ENCODE data around the gene SNAPIN. TPM values are rescaled to one million over a fixed set of nuclear protein-coding genes. Genes with fewer than 3 reads are reported as not detected.
"Not testable (repeated sequence)": the region's sequence is repeated elsewhere in the genome, so short reads cannot be mapped to it uniquely, and the experiment has no call there.

The SNAPIN gene
- polyA plus RNA-seq, 3 donors from 2014 or later, result 95.8 to 106 (median 96.0) TPM

GRCh38 chr1:153662269-153662668 lies 3.8 kb downstream of the SNAPIN start:
- no peak overlapping the region for H3K4me3 Mint-ChIP-seq
- H3K27ac Mint-ChIP-seq, result peak overlapping the region in 2 of 6 donors; percentile 48 to 55
- H3K4me1 Mint-ChIP-seq, result peaks cover 16 to 29% of the 10 kb centered on the region in 2 donors
- peaks cover 19 to 37% (median 28%) of the 10 kb centered on the region in 3 donors for H3K36me3 Mint-ChIP-seq
- DNase-seq, result no peak
- H3K9me3 Mint-ChIP-seq, result no peaks in the 10 kb centered on the region
- H3K27me3 Mint-ChIP-seq (ENCODE audit: low read depth in 3 of 3), result peaks cover 0 to 2% (median 0%) of the 10 kb centered on the region in 3 donors

DNA sequence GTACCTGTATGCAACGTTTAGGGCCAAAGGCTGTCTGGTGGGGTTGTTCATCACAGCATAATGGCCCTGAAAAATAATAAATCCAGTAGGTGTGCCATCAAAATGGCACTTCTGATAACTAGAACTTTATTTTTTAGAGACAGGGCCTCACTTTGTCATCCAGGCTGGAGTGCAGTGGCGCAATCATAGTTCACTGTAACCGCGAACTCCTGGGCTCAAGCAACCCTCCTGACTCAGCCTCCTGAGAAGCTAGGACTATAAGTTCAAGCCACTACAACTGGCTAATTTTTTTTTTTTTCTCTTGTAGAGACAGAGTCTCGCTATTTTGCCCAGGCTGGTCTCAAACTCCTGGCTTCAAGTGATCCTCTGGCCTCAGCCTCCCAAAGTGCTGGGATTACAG lies 4.7 kb downstream of the SNAPIN start:
- Mint-ChIP-seq H3K9me3 (no peaks in the 10 kb centered on the region), H3K27me3 (ENCODE audit: low read depth in 3 of 3) (peaks cover 0 to 2% (median 1%) of the 10 kb centered on the region in 3 donors), H3K27ac (no peak overlapping the region), H3K4me1 (peaks cover 16 to 35% of the 10 kb centered on the region in 2 donors), H3K36me3 (peaks cover 27 to 47% (median 38%) of the 10 kb centered on the region in 3 donors), H3K4me3 (no peak overlapping the region)
- DNase-seq, result no peak

DNA sequence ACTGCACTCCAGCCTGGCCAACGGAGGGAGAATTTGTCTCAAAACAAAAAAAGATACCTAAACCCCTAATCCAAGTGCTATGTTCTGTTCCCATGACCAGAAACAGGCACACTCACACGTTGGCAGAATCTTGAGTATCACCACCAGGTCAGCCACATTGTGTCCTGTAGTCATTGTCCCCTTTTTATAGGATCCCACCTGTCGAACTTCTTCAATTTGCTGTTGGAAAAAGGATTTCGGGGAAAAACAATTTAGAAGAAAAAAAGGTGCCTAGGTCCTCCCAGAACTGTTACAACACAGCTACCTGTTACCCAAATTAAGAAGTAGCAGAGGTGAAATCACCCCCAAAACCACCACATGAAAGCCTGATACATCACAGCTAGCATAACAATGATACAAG lies 8.9 kb downstream of the SNAPIN start:
- Mint-ChIP-seq H3K27me3 (ENCODE audit: low read depth in 3 of 3) (peaks cover 0 to 6% (median 2%) of the 10 kb centered on the region in 3 donors), H3K27ac (peak overlapping the region in 2 of 6 donors; percentile 5 to 45), H3K4me3 (peak overlapping the region in 1 of 5 donors; percentile 19), H3K4me1 (peaks cover 17 to 19% of the 10 kb centered on the region in 2 donors), H3K36me3 (peaks cover 23 to 43% (median 33%) of the 10 kb centered on the region in 3 donors), H3K9me3 (no peaks in the 10 kb centered on the region)
- DNase-seq, result no peak

DNA sequence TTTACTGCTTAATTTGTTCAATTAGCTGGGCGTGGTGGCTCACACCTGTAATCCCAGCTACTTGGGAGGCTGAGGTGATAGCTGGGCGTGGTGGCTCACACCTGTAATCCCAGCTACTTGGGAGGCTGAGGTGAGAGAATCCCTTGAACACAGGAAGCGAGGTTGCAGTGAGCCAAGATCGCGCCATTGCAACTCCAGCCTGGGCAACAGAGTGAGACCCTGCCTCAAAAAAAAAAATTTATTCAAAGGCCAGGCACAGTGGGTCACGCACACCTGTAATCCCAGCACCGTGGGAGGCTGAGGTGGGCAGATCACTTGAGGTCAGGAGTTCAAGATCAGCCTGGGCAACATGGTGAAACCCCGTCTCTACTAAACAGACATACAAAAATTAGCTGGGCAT lies 10.2 kb downstream of the SNAPIN start:
- Mint-ChIP-seq H3K27ac (peak overlapping the region in 1 of 6 donors; percentile 11), H3K4me1 (peaks cover 17 to 23% of the 10 kb centered on the region in 2 donors), H3K4me3 (peak overlapping the region in 1 of 5 donors; percentile 56), H3K36me3 (peaks cover 22 to 40% (median 30%) of the 10 kb centered on the region in 3 donors)
- H3K9me3 Mint-ChIP-seq; H3K27me3 Mint-ChIP-seq (ENCODE audit: low read depth in 3 of 3); DNase-seq: not testable (repeated sequence)

DNA sequence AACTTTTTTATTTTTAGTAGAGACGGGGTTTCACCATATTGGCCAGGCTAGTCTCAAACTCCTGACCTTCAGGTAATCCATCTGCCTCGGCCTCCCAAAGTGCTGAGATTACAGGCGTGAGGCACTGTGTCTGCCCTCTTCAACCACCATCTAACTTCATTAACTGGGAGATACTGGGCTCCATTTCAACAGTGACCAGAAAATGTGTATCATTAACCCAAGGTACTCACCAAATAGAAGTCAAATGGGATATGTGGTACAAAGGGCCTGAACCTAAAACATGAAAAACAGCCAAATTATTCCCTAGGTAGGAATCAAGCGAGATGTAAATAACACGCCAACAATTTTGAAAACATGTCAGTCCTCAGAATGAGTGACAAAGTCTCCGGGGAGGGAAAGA lies 11.1 kb downstream of the SNAPIN start:
- Mint-ChIP-seq H3K9me3 (no peaks in the 10 kb centered on the region), H3K27me3 (ENCODE audit: low read depth in 3 of 3) (peaks cover 0 to 6% (median 2%) of the 10 kb centered on the region in 3 donors), H3K36me3 (peaks cover 22 to 32% (median 24%) of the 10 kb centered on the region in 3 donors), H3K27ac (peak overlapping the region in 3 of 6 donors; percentile 35 to 62 (median 61)), H3K4me1 (peaks cover 17 to 23% of the 10 kb centered on the region in 2 donors), H3K4me3 (no peak overlapping the region)
- no peak for DNase-seq

GRCh38 chr1:153670257-153670858 lies 11.9 kb downstream of the SNAPIN start:
- Mint-ChIP-seq H3K27ac (no peak overlapping the region), H3K9me3 (no peaks in the 10 kb centered on the region), H3K4me3 (no peak overlapping the region), H3K4me1 (peaks cover 17 to 23% of the 10 kb centered on the region in 2 donors), H3K27me3 (ENCODE audit: low read depth in 3 of 3) (peaks cover 0 to 6% (median 2%) of the 10 kb centered on the region in 3 donors), H3K36me3 (peaks cover 15 to 25% (median 16%) of the 10 kb centered on the region in 3 donors)
- DNase-seq, result no peak

- peak; percentile 97 to 98 (median 98) for DNase-seq
- H3K27me3 Mint-ChIP-seq (ENCODE audit: low read depth in 3 of 3), result peaks cover 0 to 6% (median 0%) of the 10 kb centered on the region in 3 donors
- no peaks in the 10 kb centered on the region for H3K9me3 Mint-ChIP-seq
- peaks cover 11 to 19% (median 14%) of the 10 kb centered on the region in 3 donors for H3K36me3 Mint-ChIP-seq
- peak within 1 kb of the TSS in 2 of 6 donors; percentile 39 to 90 for H3K27ac Mint-ChIP-seq
- H3K4me3 Mint-ChIP-seq, result no peak within 1 kb of the TSS
- H3K4me1 Mint-ChIP-seq, result peaks cover 17 to 23% of the 10 kb centered on the region in 2 donors
Measured at GRCh38 chr1:153670859-153671627, 12.5 kb downstream of the SNAPIN start, which contains the start of gene ILF2. TSS of gene ILF2 (minus strand) at chr1:153670993. CDS start at chr1:153670922, 71 bp downstream.

- peaks cover 17 to 23% of the 10 kb centered on the region in 2 donors for H3K4me1 Mint-ChIP-seq
- not testable (repeated sequence) for H3K4me3 Mint-ChIP-seq; H3K9me3 Mint-ChIP-seq; H3K27me3 Mint-ChIP-seq (ENCODE audit: low read depth in 3 of 3)
- DNase-seq, result peak in 1 of 3 donors; percentile 65
- H3K27ac Mint-ChIP-seq, result peak overlapping the region in 3 of 6 donors; percentile 39 to 90 (median 64)
- peaks cover 11 to 19% (median 14%) of the 10 kb centered on the region in 3 donors for H3K36me3 Mint-ChIP-seq
Measured at GRCh38 chr1:153671628-153672353, 13.3 kb downstream of the SNAPIN start.

GRCh38 chr1:153673511-153673910 lies 15.0 kb downstream of the SNAPIN start:
- Mint-ChIP-seq H3K27me3 (ENCODE audit: low read depth in 3 of 3) (peaks cover 7 to 12% (median 11%) of the 10 kb centered on the region in 3 donors), H3K4me3 (peak overlapping the region in 4 of 5 donors; percentile 52 to 84 (median 68))

DNA sequence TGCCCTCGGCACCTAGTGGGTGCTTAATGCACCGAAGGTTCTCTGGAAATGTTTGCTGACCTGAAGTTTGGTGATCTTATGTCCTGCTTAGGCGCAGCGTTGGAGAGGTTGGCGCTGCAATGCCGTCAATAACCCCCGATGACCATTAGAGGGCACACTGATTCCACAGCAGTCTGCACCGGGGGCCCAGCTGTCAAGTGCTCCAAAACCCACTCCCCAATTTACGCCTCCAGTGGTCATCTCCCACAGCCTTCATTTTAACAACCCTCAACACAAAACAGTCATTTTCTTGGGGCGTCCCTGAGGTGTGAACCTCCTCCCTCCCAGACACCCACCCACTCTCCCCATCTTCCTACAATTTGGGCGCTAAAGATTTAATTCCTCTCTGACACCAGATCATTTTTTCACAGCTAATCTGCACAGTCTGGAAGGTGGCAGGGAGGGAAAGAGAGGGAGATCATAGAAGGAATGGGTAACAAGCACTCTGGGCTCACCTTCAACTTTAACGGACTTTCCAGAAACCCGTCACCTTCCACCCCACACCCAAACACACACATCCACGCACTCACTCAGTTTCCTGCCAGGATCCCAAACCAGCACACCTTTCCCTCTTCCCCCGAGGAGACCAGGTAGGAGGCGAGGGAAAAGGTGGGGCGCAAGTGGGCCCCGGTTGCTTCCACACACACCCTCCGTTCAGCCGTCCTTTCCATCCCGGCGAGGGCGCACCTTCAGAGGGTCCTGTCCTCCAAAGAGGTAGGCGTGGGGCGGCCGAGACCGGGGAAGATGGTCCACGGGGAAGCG lies 19.4 kb downstream of the SNAPIN start:
- H3K27ac Mint-ChIP-seq, result no peak overlapping the region
- H3K27me3 Mint-ChIP-seq (ENCODE audit: low read depth in 3 of 3), result peaks cover 15 to 37% (median 19%) of the 10 kb centered on the region in 3 donors

More at GRCh38 chr1:153673511-153673910, 15.0 kb downstream of the SNAPIN start:
- Mint-ChIP-seq H3K27ac (peak overlapping the region in 4 of 6 donors; percentile 70 to 78 (median 73)), H3K4me1 (peaks cover 22 to 24% of the 10 kb centered on the region in 2 donors), H3K36me3 (peaks cover 0 to 6% (median 0%) of the 10 kb centered on the region in 3 donors), H3K9me3 (no peaks in the 10 kb centered on the region)
- DNase-seq, result no peak

DNA sequence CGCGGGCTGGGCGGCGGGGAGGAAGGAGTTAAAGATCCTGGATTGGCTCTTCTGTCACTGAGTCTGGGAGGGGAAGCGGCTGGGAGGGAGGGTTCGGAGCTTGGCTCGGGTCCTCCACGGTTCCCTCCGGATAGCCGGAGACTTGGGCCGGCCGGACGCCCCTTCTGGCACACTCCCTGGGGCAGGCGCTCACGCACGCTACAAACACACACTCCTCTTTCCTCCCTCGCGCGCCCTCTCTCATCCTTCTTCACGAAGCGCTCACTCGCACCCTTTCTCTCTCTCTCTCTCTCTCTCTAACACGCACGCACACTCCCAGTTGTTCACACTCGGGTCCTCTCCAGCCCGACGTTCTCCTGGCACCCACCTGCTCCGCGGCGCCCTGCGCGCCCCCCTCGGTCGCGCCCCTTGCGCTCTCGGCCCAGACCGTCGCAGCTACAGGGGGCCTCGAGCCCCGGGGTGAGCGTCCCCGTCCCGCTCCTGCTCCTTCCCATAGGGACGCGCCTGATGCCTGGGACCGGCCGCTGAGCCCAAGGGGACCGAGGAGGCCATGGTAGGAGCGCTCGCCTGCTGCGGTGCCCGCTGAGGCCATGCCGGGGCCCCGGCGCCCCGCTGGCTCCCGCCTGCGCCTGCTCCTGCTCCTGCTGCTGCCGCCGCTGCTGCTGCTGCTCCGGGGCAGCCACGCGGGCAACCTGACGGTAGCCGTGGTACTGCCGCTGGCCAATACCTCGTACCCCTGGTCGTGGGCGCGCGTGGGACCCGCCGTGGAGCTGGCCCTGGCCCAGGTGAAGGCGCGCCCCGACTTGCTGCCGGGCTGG lies 20.2 kb downstream of the SNAPIN start, which contains the start of gene NPR1:
Gene NPR1 (plus strand): TSS at position 170 of the 818 bp plus-strand sequence. CDS start 421 bp downstream, at position 591.
- H3K36me3 Mint-ChIP-seq, result no peaks in the 10 kb centered on the region
- H3K27me3 Mint-ChIP-seq (ENCODE audit: low read depth in 3 of 3), result peaks cover 15 to 37% (median 19%) of the 10 kb centered on the region in 3 donors
- peaks cover 17 to 20% of the 10 kb centered on the region in 2 donors for H3K4me1 Mint-ChIP-seq
- no peak for DNase-seq
- H3K9me3 Mint-ChIP-seq, result no peaks in the 10 kb centered on the region
- H3K4me3 Mint-ChIP-seq, result peak within 1 kb of the TSS; percentile 73 to 86 (median 83)
- peak within 1 kb of the TSS in 1 of 6 donors; percentile 49 for H3K27ac Mint-ChIP-seq

More for the DNA sequence above, 19.4 kb downstream of the SNAPIN start:
- Mint-ChIP-seq H3K36me3 (no peaks in the 10 kb centered on the region), H3K9me3 (no peaks in the 10 kb centered on the region), H3K4me3 (peak overlapping the region; percentile 65 to 86 (median 78)), H3K4me1 (peaks cover 17 to 25% of the 10 kb centered on the region in 2 donors)
- peak; percentile 29 to 47 (median 44) for DNase-seq

All from immature natural killer cell (primary cell).